HFFc6 (cell line): ENCODE data around the gene CDK2AP2. TPM values are rescaled to one million over a fixed set of nuclear protein-coding genes. Genes with fewer than 3 reads are reported as not detected.
"Not testable (repeated sequence)": the region's sequence is repeated elsewhere in the genome, so short reads cannot be mapped to it uniquely, and the experiment has no call there.

Experiments
- DNase-seq: peaks from one replicate; pipeline ENCODE4 v3.0.0-alpha.2; 2018
- H3K27ac Mint-ChIP-seq: 2 replicates; pipeline ENCODE4 v1.8.0; 2020; ENCODE audit warnings: mild to moderate bottlenecking, mixed read lengths
- H3K27me3 Mint-ChIP-seq: 2 replicates; pipeline ENCODE4 v1.8.0; 2021; ENCODE audit warnings: mild to moderate bottlenecking, moderate library complexity, mixed read lengths; ENCODE audit not compliant: insufficient read depth
- H3K36me3 Mint-ChIP-seq: 2 replicates; pipeline ENCODE4 v1.8.0; 2021; ENCODE audit warnings: low read depth, mixed read lengths
- H3K4me1 Mint-ChIP-seq: 2 replicates; pipeline ENCODE4 v1.8.0; 2020; ENCODE audit warnings: low read depth, mixed read lengths
- H3K4me3 Mint-ChIP-seq: 2 replicates; pipeline ENCODE4 v1.8.0; 2020; ENCODE audit warnings: mild to moderate bottlenecking, moderate library complexity, mixed read lengths
- H3K9me3 Mint-ChIP-seq: 2 replicates; pipeline ENCODE4 v1.8.0; 2020; ENCODE audit warnings: mild to moderate bottlenecking, mixed read lengths
- total RNA-seq, 6 experiments: library from RNA; stranded (reverse); fragmentation: NEBNext Ultra II Directional; extraction: Animal tissue kit (Norgen Biotek cat#: 25700); gene quantifications; 2 replicates in 1 of 6; 3 replicates in 5 of 6; pipeline ENCODE4 v1.2.3, GENCODE V29; 2021
- TF ChIP-seq, protein P1 (sequence below): fragments of 200-600 bp; sonication (generic); IDR thresholded peaks from 2 replicates; pipeline ENCODE4 v1.5.0; 2021; ENCODE audit warnings: antibody characterized with exemption, mild to moderate bottlenecking

The CDK2AP2 gene
- total RNA-seq, 6 experiments from 2014 or later: 29.3 to 36.0 (median 31.5) TPM

DNA sequence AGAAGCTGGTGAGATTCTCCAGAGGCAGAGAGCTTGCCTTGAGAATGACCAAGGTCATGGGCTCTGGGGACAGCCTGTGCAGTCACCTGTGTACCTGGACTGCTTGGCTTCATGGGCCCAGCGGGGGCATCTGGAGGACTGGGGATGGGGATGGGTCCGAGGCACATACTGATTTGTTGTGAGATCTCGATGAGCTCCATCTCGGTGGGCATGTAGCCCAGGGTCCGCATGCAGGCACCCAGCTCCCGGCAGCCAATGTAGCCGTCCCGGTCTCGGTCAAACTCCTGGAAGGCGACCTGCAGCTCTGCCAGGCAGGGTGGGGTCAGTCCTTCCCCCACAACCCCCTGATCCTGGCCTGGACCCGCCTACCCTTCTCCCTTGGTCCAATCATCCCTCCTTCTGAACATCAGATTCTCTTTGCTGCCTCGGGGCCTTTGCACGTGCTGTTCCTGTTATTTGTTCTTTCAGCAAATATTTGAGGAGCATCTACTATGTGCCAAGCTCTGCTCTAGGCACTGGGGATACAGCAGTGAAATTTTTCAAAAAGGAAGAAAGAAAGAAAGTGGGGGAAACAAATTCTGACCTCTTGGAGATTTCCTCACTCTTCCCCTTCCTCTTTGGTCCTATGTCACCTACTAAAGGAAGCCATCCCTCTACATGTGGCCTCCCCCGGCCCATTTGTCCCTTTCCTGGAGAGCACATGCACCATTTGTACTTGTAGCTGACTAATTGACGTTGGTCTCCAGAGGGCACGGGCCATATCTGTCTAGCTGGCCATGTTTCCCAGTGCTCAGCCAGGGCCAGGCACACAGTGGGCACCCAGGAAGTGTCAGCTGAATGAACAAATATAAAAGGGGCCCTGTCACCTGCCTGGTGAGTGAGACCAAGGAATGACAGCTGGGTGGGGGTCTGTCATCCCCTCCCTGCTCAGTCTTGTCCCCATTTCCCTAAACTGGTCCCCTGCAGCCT lies 13.2 kb upstream of the CDK2AP2 start:
- Mint-ChIP-seq H3K27ac (no peak overlapping the region), H3K27me3 (peaks cover 15% of the 10 kb centered on the region), H3K36me3 (no peaks in the 10 kb centered on the region), H3K4me3 (no peak overlapping the region), H3K4me1 (no peaks in the 10 kb centered on the region), H3K9me3 (no peaks in the 10 kb centered on the region)
- TF ChIP-seq, protein P1, sequence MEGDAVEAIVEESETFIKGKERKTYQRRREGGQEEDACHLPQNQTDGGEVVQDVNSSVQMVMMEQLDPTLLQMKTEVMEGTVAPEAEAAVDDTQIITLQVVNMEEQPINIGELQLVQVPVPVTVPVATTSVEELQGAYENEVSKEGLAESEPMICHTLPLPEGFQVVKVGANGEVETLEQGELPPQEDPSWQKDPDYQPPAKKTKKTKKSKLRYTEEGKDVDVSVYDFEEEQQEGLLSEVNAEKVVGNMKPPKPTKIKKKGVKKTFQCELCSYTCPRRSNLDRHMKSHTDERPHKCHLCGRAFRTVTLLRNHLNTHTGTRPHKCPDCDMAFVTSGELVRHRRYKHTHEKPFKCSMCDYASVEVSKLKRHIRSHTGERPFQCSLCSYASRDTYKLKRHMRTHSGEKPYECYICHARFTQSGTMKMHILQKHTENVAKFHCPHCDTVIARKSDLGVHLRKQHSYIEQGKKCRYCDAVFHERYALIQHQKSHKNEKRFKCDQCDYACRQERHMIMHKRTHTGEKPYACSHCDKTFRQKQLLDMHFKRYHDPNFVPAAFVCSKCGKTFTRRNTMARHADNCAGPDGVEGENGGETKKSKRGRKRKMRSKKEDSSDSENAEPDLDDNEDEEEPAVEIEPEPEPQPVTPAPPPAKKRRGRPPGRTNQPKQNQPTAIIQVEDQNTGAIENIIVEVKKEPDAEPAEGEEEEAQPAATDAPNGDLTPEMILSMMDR: no peak
- no peak for DNase-seq

DNA sequence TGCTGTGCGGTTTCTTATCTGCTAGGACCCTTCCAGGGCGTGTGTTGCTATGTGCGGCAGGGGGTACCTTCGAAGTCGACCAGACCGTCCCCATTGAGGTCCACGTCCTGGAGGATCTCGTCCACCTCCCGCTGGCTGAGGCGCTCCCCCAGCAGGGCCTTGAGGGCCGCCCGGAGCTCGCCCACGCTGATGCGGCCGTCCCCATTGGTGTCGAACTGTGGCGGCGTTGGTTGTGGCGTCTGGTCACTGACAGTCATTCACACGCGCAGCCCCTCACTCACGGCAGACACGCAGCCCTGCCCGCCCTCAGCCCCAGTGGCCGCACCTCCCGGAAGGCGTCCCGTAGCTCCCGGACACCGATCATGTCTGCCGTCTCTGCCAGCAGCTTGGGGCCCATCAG lies 11.8 kb upstream of the CDK2AP2 start:
- Mint-ChIP-seq H3K27ac (no peak overlapping the region), H3K9me3 (no peaks in the 10 kb centered on the region), H3K4me1 (no peaks in the 10 kb centered on the region), H3K27me3 (peaks cover 23% of the 10 kb centered on the region), H3K36me3 (no peaks in the 10 kb centered on the region), H3K4me3 (no peak overlapping the region)
- TF ChIP-seq, protein P1: no peak
- no peak for DNase-seq

DNA sequence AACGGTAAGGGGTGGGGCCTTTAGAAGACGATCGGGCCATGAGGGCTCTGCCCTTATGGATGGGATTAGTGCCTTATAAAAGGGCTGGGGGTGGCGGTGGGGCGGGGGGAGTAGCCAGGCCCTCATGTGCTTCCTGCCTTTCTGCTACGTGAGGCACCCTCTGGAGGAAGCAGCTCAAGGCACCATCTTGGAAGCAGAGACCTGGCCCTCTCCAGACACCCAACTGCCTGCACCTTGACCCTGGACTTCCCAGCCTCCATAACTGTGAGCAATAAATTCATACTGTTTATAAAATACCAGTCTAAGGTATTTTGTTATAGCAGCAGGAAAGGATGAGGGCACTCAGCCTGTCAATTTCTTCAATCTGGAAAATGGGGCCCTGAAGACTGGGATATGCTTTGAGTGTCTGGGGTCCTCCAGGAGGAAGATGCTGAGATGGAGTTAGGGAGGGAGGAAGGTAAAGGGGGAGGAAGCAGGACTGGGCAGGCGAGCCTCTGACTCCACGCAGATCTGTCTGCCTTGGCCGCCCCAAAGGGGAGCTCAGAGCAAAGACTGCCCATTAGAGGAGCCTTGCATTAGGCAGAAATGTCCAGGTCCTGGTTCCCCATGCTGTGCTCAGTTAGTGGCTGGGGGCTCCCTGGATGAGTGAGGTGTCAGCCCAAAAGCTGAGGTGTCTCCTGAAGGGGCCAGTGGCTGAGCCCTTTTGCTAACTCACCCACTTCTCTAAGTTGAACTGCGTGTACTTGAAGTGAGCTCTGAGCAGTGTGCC lies 10.0 kb upstream of the CDK2AP2 start:
- no peak overlapping the region for H3K4me3 Mint-ChIP-seq
- no peak for DNase-seq
- TF ChIP-seq, protein P1: no peak

DNA sequence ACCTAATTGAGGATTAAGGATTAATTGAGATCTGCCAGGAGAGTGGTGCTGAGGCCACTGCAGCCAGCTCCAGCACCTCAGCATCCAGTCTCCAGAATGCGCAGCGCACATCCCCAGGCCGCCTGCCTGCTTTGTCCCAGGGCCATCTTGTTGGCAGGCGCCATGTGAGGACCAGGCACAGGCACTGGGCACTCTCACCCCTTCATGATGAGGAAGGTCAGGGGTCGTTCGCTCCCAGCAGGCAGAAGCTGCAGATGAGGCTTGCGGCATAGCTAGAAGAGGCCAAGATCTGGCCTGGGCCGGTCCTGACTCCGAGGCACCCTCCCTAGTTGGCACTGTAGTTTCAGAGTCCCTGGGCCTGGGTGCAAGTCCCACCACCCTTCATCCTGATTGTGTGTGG lies 8.8 kb upstream of the CDK2AP2 start:
- H3K36me3 Mint-ChIP-seq: no peaks in the 10 kb centered on the region
- no peak overlapping the region for H3K4me3 Mint-ChIP-seq
- peaks cover 22% of the 10 kb centered on the region for H3K27me3 Mint-ChIP-seq
- H3K9me3 Mint-ChIP-seq: no peaks in the 10 kb centered on the region
- DNase-seq: no peak
- TF ChIP-seq, protein P1: no peak
- H3K4me1 Mint-ChIP-seq: no peaks in the 10 kb centered on the region
- no peak overlapping the region for H3K27ac Mint-ChIP-seq

More for the DNA sequence above, 10.0 kb upstream of the CDK2AP2 start:
- no peak overlapping the region for H3K27ac Mint-ChIP-seq
- no peaks in the 10 kb centered on the region for H3K9me3 Mint-ChIP-seq
- no peaks in the 10 kb centered on the region for H3K4me1 Mint-ChIP-seq
- no peaks in the 10 kb centered on the region for H3K36me3 Mint-ChIP-seq
- H3K27me3 Mint-ChIP-seq: peaks cover 23% of the 10 kb centered on the region

DNA sequence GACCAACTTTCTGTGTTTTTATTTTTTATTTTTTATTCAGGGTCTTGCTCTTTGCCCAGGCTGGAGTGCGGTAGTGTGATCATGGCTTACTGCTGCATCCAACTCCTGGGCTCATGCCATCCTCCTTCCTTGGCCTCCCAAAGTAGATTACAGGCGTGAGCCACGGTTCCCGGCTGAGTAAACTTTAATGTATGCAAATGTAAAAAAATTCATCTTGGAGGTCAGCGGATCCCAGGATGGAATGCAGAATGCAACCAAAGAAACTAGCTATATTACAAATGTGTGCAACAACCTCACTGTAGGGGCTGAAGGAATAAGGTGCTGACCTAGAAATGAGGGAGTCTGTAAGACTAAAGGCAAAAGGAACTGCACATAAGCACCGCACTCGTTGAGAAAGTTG lies 6.2 kb upstream of the CDK2AP2 start:
- H3K4me1 Mint-ChIP-seq: peaks cover 9% of the 10 kb centered on the region
- H3K27me3 Mint-ChIP-seq: peaks cover 23% of the 10 kb centered on the region
- no peaks in the 10 kb centered on the region for H3K36me3 Mint-ChIP-seq
- H3K4me3 Mint-ChIP-seq: no peak overlapping the region
- H3K9me3 Mint-ChIP-seq: no peaks in the 10 kb centered on the region
- no peak overlapping the region for H3K27ac Mint-ChIP-seq
- no peak for DNase-seq
- TF ChIP-seq, protein P1: no peak

- not testable (repeated sequence) for H3K9me3 Mint-ChIP-seq
- peaks cover 24% of the 10 kb centered on the region for H3K27me3 Mint-ChIP-seq
Observed at GRCh38 chr11:67511558-67511957, 3.6 kb upstream of the CDK2AP2 start.

More at GRCh38 chr11:67511558-67511957, 3.6 kb upstream of the CDK2AP2 start:
- H3K4me3 Mint-ChIP-seq, H3K36me3 Mint-ChIP-seq, H3K27ac Mint-ChIP-seq, DNase-seq: not testable (repeated sequence)
- H3K4me1 Mint-ChIP-seq: peaks cover 23% of the 10 kb centered on the region
